ENCODE data around the gene THSD8.

The THSD8 gene

DNA sequence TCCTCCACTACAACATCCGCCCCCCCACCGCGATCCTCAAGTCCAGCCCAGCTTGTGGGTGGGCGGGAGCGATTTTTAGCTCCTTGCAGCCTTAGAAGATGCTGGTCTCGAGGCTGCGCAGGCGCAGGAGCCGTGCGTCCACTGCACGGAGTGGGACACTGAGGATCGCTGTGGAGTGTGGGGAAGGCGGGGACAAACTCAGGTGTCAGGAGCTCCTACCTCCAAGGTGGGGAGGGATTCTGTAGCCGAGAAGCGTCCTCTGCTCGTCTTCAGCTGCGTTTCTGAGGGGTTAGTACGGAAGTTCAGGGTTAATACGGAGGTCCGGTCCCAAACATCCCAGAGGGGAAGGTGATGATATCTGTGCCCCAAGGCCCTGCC, 32.7 kb downstream of the THSD8 start, which contains the start of gene RTBDN:
Gene RTBDN, minus strand, starts transcription at position 14 of the 378 bp plus-strand sequence. CDS start 4,600 bp downstream, outside the sequence.
- H3K4me1 ChIP-seq (ENCODE audit: insufficient read depth, low read length), result peaks cover 23% of the 10 kb centered on the region
- H3K27me3 ChIP-seq (ENCODE audit: insufficient read depth, low read length), result peaks cover 42% of the 10 kb centered on the region
- peak within 1 kb of the TSS; percentile 49 for H3K4me3 ChIP-seq (ENCODE audit: low read length)
- H2AFZ ChIP-seq (ENCODE audit: low read depth, low read length), result peak within 1 kb of the TSS; percentile 44
- H3K9me3 ChIP-seq (ENCODE audit: low read length), result no peaks in the 10 kb centered on the region
- no peaks in the 10 kb centered on the region for H3K36me3 ChIP-seq (ENCODE audit: insufficient read depth, low read length)

GRCh38 chr19:12834976-12835757, 33.3 kb downstream of the THSD8 start:
- Histone ChIP-seq H3K27me3 (ENCODE audit: insufficient read depth, low read length) (peaks cover 36% of the 10 kb centered on the region), H3K4me1 (ENCODE audit: insufficient read depth, low read length) (peaks cover 23% of the 10 kb centered on the region), H3K9me3 (ENCODE audit: low read length) (no peaks in the 10 kb centered on the region), H3K4me3 (ENCODE audit: low read length) (no peak overlapping the region), H2AFZ (ENCODE audit: low read depth, low read length) (no peak overlapping the region), H3K36me3 (ENCODE audit: insufficient read depth, low read length) (no peaks in the 10 kb centered on the region)

DNA sequence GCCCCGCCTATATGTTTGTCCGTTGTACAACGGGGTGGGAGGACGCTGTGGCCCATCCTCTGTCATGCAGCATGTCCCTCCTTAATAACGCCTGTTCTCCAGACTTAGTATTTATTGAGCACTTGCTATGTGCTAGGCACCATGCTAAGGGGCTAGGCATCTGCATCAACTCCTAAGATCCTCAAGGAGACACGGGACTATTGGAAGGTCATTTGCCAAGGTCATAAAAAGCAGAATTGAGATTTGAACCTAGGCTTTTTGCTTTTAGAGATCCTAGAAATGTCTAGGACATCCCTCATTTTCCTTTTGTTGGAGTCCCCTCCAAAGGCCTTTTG, 34.6 kb downstream of the THSD8 start:
- Histone ChIP-seq H3K4me3 (ENCODE audit: low read length) (no peak overlapping the region), H3K27me3 (ENCODE audit: insufficient read depth, low read length) (peaks cover 26% of the 10 kb centered on the region), H3K4me1 (ENCODE audit: insufficient read depth, low read length) (peaks cover 25% of the 10 kb centered on the region), H2AFZ (ENCODE audit: low read depth, low read length) (no peak overlapping the region), H3K9me3 (ENCODE audit: low read length) (no peaks in the 10 kb centered on the region), H3K36me3 (ENCODE audit: insufficient read depth, low read length) (no peaks in the 10 kb centered on the region)

DNA sequence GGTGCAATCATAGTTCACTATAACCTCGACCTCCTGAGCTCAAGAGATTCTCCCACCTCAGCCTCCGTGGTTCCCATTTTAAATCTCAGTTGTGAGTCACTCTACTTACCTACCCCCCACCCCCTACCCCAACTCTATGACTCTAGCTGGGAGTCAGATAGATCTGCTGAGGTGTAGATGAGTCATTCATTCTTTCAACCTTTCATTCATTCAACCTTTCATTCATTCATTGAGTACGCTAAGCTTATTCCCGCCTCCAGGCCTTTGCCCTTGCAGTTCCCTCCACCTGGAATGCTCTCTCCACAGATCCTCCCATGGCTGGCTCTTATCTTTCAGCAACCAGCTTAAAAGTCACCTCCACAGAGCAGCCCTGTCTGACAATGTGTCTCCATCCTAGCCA, 35.4 kb downstream of the THSD8 start:
- H3K4me1 ChIP-seq (ENCODE audit: insufficient read depth, low read length), result peaks cover 25% of the 10 kb centered on the region
- no peaks in the 10 kb centered on the region for H3K36me3 ChIP-seq (ENCODE audit: insufficient read depth, low read length)
- no peak overlapping the region for H3K4me3 ChIP-seq (ENCODE audit: low read length)
- peaks cover 26% of the 10 kb centered on the region for H3K27me3 ChIP-seq (ENCODE audit: insufficient read depth, low read length)
- H2AFZ ChIP-seq (ENCODE audit: low read depth, low read length), result no peak overlapping the region
- no peaks in the 10 kb centered on the region for H3K9me3 ChIP-seq (ENCODE audit: low read length)

GRCh38 chr19:12838182-12838885, 36.5 kb downstream of the THSD8 start, which contains the start of gene MAST1:
Gene MAST1, plus strand, starts transcription at chr19:12838515. Its CDS starts 58 bp downstream, at chr19:12838573.
- Histone ChIP-seq H3K9me3 (ENCODE audit: low read length) (no peaks in the 10 kb centered on the region), H2AFZ (ENCODE audit: low read depth, low read length) (peak within 1 kb of the TSS; percentile 99), H3K36me3 (ENCODE audit: insufficient read depth, low read length) (no peaks in the 10 kb centered on the region), H3K4me3 (ENCODE audit: low read length) (peak within 1 kb of the TSS; percentile 71), H3K4me1 (ENCODE audit: insufficient read depth, low read length) (peaks cover 17% of the 10 kb centered on the region), H3K27me3 (ENCODE audit: insufficient read depth, low read length) (peaks cover 24% of the 10 kb centered on the region)

- peak overlapping the region; percentile 71 for H3K4me3 ChIP-seq (ENCODE audit: low read length)
- H2AFZ ChIP-seq (ENCODE audit: low read depth, low read length), result peak overlapping the region; percentile 99
- peaks cover 15% of the 10 kb centered on the region for H3K4me1 ChIP-seq (ENCODE audit: insufficient read depth, low read length)
- peaks cover 2% of the 10 kb centered on the region for H3K36me3 ChIP-seq (ENCODE audit: insufficient read depth, low read length)
- H3K27me3 ChIP-seq (ENCODE audit: insufficient read depth, low read length), result peaks cover 20% of the 10 kb centered on the region
- H3K9me3 ChIP-seq (ENCODE audit: low read length), result no peaks in the 10 kb centered on the region
These were observed 37.3 kb downstream of the THSD8 start for GRCh38 chr19:12838886-12839756.

- Histone ChIP-seq H2AFZ (ENCODE audit: low read depth, low read length) (no peak overlapping the region), H3K4me3 (ENCODE audit: low read length) (no peak overlapping the region), H3K9me3 (ENCODE audit: low read length) (no peaks in the 10 kb centered on the region), H3K4me1 (ENCODE audit: insufficient read depth, low read length) (peaks cover 12% of the 10 kb centered on the region), H3K27me3 (ENCODE audit: insufficient read depth, low read length) (peaks cover 7% of the 10 kb centered on the region), H3K36me3 (ENCODE audit: insufficient read depth, low read length) (peaks cover 2% of the 10 kb centered on the region)
These were observed 38.5 kb downstream of the THSD8 start for GRCh38 chr19:12840091-12841079.

DNA sequence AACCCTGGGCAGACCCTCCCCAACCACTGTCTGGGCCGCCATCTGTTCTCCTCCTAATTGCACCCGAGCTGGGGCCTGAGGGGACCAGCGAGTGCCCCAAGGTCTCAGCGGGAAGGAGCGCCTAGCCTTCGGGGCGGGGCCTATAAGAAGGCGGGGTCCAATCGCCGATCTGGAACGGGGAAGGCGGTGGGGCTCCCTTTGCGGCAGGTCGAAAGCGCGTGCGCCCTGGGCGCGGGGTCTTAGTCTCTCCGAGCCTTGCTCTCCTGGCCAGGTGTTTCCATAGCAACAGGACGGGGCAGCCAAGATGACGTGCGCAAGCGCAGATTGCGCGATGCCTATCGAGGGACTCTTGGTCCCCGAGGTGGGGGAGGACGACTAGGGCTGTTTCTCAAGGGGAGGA, 39.2 kb downstream of the THSD8 start:
- no peaks in the 10 kb centered on the region for H3K9me3 ChIP-seq (ENCODE audit: low read length)
- peaks cover 12% of the 10 kb centered on the region for H3K4me1 ChIP-seq (ENCODE audit: insufficient read depth, low read length)
- H2AFZ ChIP-seq (ENCODE audit: low read depth, low read length), result no peak overlapping the region
- H3K36me3 ChIP-seq (ENCODE audit: insufficient read depth, low read length), result peaks cover 2% of the 10 kb centered on the region
- H3K4me3 ChIP-seq (ENCODE audit: low read length), result no peak overlapping the region
- H3K27me3 ChIP-seq (ENCODE audit: insufficient read depth, low read length), result peaks cover under 1% of the 10 kb centered on the region

DNA sequence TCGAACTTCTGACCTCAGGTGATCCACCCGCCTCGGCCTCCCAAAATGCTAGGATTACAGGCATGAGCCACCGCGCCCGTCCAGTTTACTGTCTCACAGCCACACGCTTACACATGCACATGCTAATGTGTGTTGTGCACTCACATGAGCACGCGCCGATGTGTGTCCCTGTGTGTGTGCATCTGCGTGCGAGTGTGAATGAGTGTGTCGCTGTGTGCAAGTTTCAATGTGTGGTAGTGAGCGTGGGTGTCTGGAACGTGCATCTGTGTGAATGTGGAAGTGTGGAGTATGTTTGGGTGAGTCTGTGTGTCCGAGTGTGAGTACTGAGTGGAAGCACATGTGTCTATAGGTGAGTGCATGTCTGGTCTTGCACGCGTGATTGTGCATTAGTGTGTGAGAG, 40.6 kb downstream of the THSD8 start:
- Histone ChIP-seq H3K9me3 (ENCODE audit: low read length) (no peaks in the 10 kb centered on the region), H3K4me3 (ENCODE audit: low read length) (no peak overlapping the region), H3K4me1 (ENCODE audit: insufficient read depth, low read length) (peaks cover 12% of the 10 kb centered on the region), H3K27me3 (ENCODE audit: insufficient read depth, low read length) (no peaks in the 10 kb centered on the region), H3K36me3 (ENCODE audit: insufficient read depth, low read length) (peaks cover 2% of the 10 kb centered on the region), H2AFZ (ENCODE audit: low read depth, low read length) (no peak overlapping the region)

DNA sequence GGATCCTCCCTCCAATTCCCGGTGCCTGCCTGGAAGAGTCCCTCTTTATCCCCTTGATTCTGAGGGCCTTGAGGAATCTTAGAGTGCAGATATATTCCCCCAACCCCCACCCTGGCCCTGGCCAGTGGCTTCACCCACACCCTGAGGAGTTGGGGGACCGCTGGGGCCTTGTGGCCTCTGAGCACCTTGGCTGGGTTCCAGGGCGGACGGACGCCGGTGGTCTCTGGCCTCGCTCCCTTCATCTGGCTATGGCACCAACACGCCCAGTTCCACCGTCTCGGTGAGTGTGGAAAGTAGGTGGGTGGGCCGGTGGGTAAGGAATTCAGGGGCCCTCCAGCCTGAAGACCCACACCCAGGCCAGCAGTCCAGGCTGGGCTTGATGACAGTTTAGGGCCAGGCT, 41.5 kb downstream of the THSD8 start:
- Histone ChIP-seq H3K36me3 (ENCODE audit: insufficient read depth, low read length) (peaks cover 7% of the 10 kb centered on the region), H2AFZ (ENCODE audit: low read depth, low read length) (no peak overlapping the region), H3K27me3 (ENCODE audit: insufficient read depth, low read length) (no peaks in the 10 kb centered on the region), H3K9me3 (ENCODE audit: low read length) (no peaks in the 10 kb centered on the region), H3K4me1 (ENCODE audit: insufficient read depth, low read length) (peaks cover 8% of the 10 kb centered on the region), H3K4me3 (ENCODE audit: low read length) (no peak overlapping the region)

GRCh38 chr19:12843999-12844732, 42.3 kb downstream of the THSD8 start:
- H3K4me1 ChIP-seq (ENCODE audit: insufficient read depth, low read length), result peaks cover 4% of the 10 kb centered on the region
- no peak overlapping the region for H3K4me3 ChIP-seq (ENCODE audit: low read length)
- peaks cover 7% of the 10 kb centered on the region for H3K36me3 ChIP-seq (ENCODE audit: insufficient read depth, low read length)
- H2AFZ ChIP-seq (ENCODE audit: low read depth, low read length), result no peak overlapping the region
- H3K9me3 ChIP-seq (ENCODE audit: low read length), result no peaks in the 10 kb centered on the region
- no peaks in the 10 kb centered on the region for H3K27me3 ChIP-seq (ENCODE audit: insufficient read depth, low read length)
